IMR-90 (cell line): ENCODE measurements around the gene DDX41. TPM values are rescaled to one million over a fixed set of nuclear protein-coding genes. Genes with fewer than 3 reads are reported as not detected.

Experiments
- ATAC-seq: fragments of 200-7000 bp; cut with Tn5 transposase; 2 replicates; pipeline ENCODE4 v1.9.1; 2020; ENCODE audit warnings: low read depth, mild to moderate bottlenecking, moderate library complexity
- BruUV-seq: library from RNA; stranded (reverse); fragments of 400-500 nt; replicated peaks from 2 replicates; lab custom pipeline; 2021; lab: Mats Ljungman, UMichigan
- CTCF ChIA-PET: fragments of 300-600 bp; formaldehyde crosslinking; extraction: SDS; loops from one replicate; lab custom pipeline; 2021; ENCODE audit warnings: antibody characterized with exemption; lab: Yijun Ruan, JAX
- POLR2A ChIA-PET: fragments of 300-600 bp; sonication (Branson Sonifier 250); formaldehyde crosslinking; loops from one replicate; lab custom pipeline; 2022; ENCODE audit warnings: antibody characterized with exemption; ENCODE audit not compliant: unreplicated experiment; lab: Charles Lee
- DNase-seq: peaks from one replicate; pipeline ENCODE4 v3.0.0; 2013
- H2AFZ ChIP-seq: replicated peaks from 2 replicates; pipeline ENCODE3; 2013; ENCODE audit warnings: low read length, mild to moderate bottlenecking; ENCODE audit not compliant: poor library complexity
- H2AK5ac ChIP-seq: 2 replicates; pipeline ENCODE4 v1.6.1; 2013; ENCODE audit warnings: low read depth, low read length, inconsistent platforms
- H2AK9ac ChIP-seq: replicated peaks from 2 replicates; pipeline ENCODE3; 2013; ENCODE audit warnings: mild to moderate bottlenecking, low read depth, low read length, moderate library complexity; ENCODE audit not compliant: poor library complexity
- H2BK120ac ChIP-seq: 2 replicates; pipeline ENCODE4 v1.6.1; 2013; ENCODE audit warnings: low read depth, low read length, inconsistent platforms
- H2BK15ac ChIP-seq: 3 replicates; pipeline ENCODE4 v1.6.1; 2013; ENCODE audit warnings: low read depth, low read length, inconsistent platforms
- H2BK20ac ChIP-seq: 2 replicates; pipeline ENCODE4 v1.6.1; 2013; ENCODE audit warnings: low read depth, mild to moderate bottlenecking, inconsistent platforms, low read length, moderate library complexity
- H2BK5ac ChIP-seq: 2 replicates; pipeline ENCODE4 v1.6.1; 2013; ENCODE audit warnings: mild to moderate bottlenecking, low read depth, low read length, inconsistent platforms; ENCODE audit not compliant: poor library complexity, severe bottlenecking
- H3K14ac ChIP-seq: replicated peaks from 2 replicates; pipeline ENCODE4 v1.6.1; 2013; ENCODE audit warnings: low read depth, low read length, inconsistent platforms
- H3K18ac ChIP-seq: 2 replicates; pipeline ENCODE4 v1.6.1; 2013; ENCODE audit warnings: low read depth, low read length, control low read depth
- H3K23ac ChIP-seq: 2 replicates; pipeline ENCODE4 v1.6.1; 2013; ENCODE audit warnings: low read depth, low read length, inconsistent platforms
- H3K27ac ChIP-seq: 2 replicates; pipeline ENCODE4 v1.5.1; 2013; ENCODE audit warnings: mild to moderate bottlenecking, control low read depth, low read length; ENCODE audit not compliant: insufficient read depth
- H3K27me3 ChIP-seq: 2 replicates; pipeline ENCODE4 v1.6.1; 2013; ENCODE audit warnings: low read length; ENCODE audit not compliant: control insufficient read depth, insufficient read depth
- H3K36me3 ChIP-seq: 2 replicates; pipeline ENCODE4 v1.6.1; 2013; ENCODE audit warnings: low read length, mixed read lengths; ENCODE audit not compliant: control insufficient read depth, insufficient read depth
- H3K4ac ChIP-seq: 2 replicates; pipeline ENCODE4 v1.6.1; 2013; ENCODE audit warnings: low read depth, low read length, inconsistent platforms
- H3K4me1 ChIP-seq: 2 replicates; pipeline ENCODE4 v1.6.1; 2013; ENCODE audit warnings: low read length, mixed read lengths; ENCODE audit not compliant: control insufficient read depth, insufficient read depth
- H3K4me2 ChIP-seq: 2 replicates; pipeline ENCODE4 v1.6.1; 2013; ENCODE audit warnings: low read depth, mild to moderate bottlenecking, control low read depth, low read length, moderate library complexity
- H3K4me3 ChIP-seq: 2 replicates; pipeline ENCODE4 v1.5.1; 2013; ENCODE audit warnings: low read depth, mild to moderate bottlenecking, control low read depth, low read length, moderate library complexity; ENCODE audit not compliant: insufficient read depth
- H3K56ac ChIP-seq: 2 replicates; pipeline ENCODE4 v1.6.1; 2013; ENCODE audit warnings: low read length, inconsistent platforms; ENCODE audit not compliant: insufficient read depth; ENCODE audit errors: extremely low read depth
- H3K79me1 ChIP-seq, 2 experiments: 2 replicates each; pipeline ENCODE4 v1.6.1; 2013; ENCODE audit warnings: low read length in 2 of 2, inconsistent platforms in 1 of 2, low read depth in 1 of 2
- H3K9ac ChIP-seq: 2 replicates; pipeline ENCODE4 v1.6.1; 2013; ENCODE audit warnings: low read depth, low read length, control low read depth
- H3K9me1 ChIP-seq: 2 replicates; pipeline ENCODE4 v1.6.1; 2013; ENCODE audit warnings: low read length, inconsistent platforms; ENCODE audit not compliant: insufficient read depth
- H3K9me3 ChIP-seq: 2 replicates; pipeline ENCODE4 v1.6.1; 2013; ENCODE audit warnings: low read length; ENCODE audit not compliant: control insufficient read depth, insufficient read depth
- H4K20me1 ChIP-seq: 2 replicates; pipeline ENCODE4 v1.6.1; 2013; ENCODE audit warnings: low read length, inconsistent platforms; ENCODE audit not compliant: insufficient read depth
- H4K5ac ChIP-seq: 2 replicates; pipeline ENCODE4 v1.6.1; 2013; ENCODE audit warnings: mild to moderate bottlenecking, low read depth, low read length, control low read depth
- H4K8ac ChIP-seq, 2 experiments: 2 replicates each; pipeline ENCODE4 v1.6.1; 2013; ENCODE audit warnings: low read depth in 2 of 2, low read length in 2 of 2, control low read depth in 1 of 2, inconsistent platforms in 1 of 2
- H4K91ac ChIP-seq: 2 replicates; pipeline ENCODE4 v1.6.1; 2013; ENCODE audit warnings: low read depth, low read length, inconsistent platforms; ENCODE audit not compliant: insufficient read depth
- BHLHE40 ChIP-seq: fragments of 150-350 bp; IDR thresholded peaks from 2 replicates; pipeline ENCODE4 v1.6.1; 2016; ENCODE audit warnings: mild to moderate bottlenecking, low read depth, low read length
- CEBPB ChIP-seq: IDR thresholded peaks from 2 replicates; pipeline ENCODE4 v1.6.1; 2012; ENCODE audit warnings: low read depth, low read length, improper control_type of control experiment
- CHD1 ChIP-seq: IDR thresholded peaks from 2 replicates; pipeline ENCODE4 v1.6.1; 2012; ENCODE audit warnings: low read depth, low read length, improper control_type of control experiment
- FOS ChIP-seq: fragments of 150-350 bp; IDR thresholded peaks from 2 replicates; pipeline ENCODE4 v1.6.1; 2016; ENCODE audit warnings: low read depth, low read length
- MAZ ChIP-seq: IDR thresholded peaks from 2 replicates; pipeline ENCODE4 v1.6.1; 2012; ENCODE audit warnings: low read depth, mild to moderate bottlenecking, low read length, improper control_type of control experiment, moderate library complexity, borderline replicate concordance
- MXI1 ChIP-seq: IDR thresholded peaks from 2 replicates; pipeline ENCODE4 v1.6.1; 2012; ENCODE audit warnings: low read depth, mild to moderate bottlenecking, low read length, moderate library complexity, borderline replicate concordance
- POLR2A ChIP-seq: IDR thresholded peaks from 2 replicates; pipeline ENCODE4 v1.6.1; 2012; ENCODE audit warnings: mild to moderate bottlenecking, low read depth, low read length
- RAD21 ChIP-seq: IDR thresholded peaks from 2 replicates; pipeline ENCODE4 v1.6.1; 2012; ENCODE audit warnings: low read length, improper control_type of control experiment
- RCOR1 ChIP-seq: IDR thresholded peaks from 2 replicates; pipeline ENCODE4 v1.6.1; 2012; ENCODE audit warnings: mild to moderate bottlenecking, low read length, improper control_type of control experiment; ENCODE audit not compliant: insufficient replicate concordance
- USF2 ChIP-seq: fragments of 150-350 bp; IDR thresholded peaks from 2 replicates; pipeline ENCODE4 v1.6.1; 2017; ENCODE audit warnings: mild to moderate bottlenecking, antibody characterized with exemption, low read length, low read depth
- WGBS, 2 experiments: methylation state at CpG; one replicate each; pipeline versions ENCODE4 v1.1.5 to v1.1.7; 2013; ENCODE audit warnings: missing lambda C conversion rate in 2 of 2; ENCODE audit not compliant: insufficient read length in 1 of 2; ENCODE audit errors: extremely low coverage in 2 of 2; 5-methylcytosine and 5-hydroxymethylcytosine counted together
- dilution Hi-C: fragments of 300-500 bp; cut with HindIII; formaldehyde crosslinking; loops from one replicate; pipeline ENCODE4 v1.14.3; 2018; ENCODE audit warnings: low sequenced_read_pairs; ENCODE audit not compliant: unreplicated experiment
- in situ Hi-C: fragments of 300-500 bp; cut with MboI; formaldehyde crosslinking; loops from 3 replicates; pipeline ENCODE4 v1.14.3; 2019; ENCODE audit warnings: low sequenced_read_pairs, inconsistent platforms, mixed read lengths
- intact Hi-C: fragments of 100-400 bp; cut with micrococcal nuclease; formaldehyde crosslinking; loops from 2 replicates; pipeline ENCODE4 v1.10.0; 2022
- polyA plus RNA-seq, 3 experiments: library from polyadenylated mRNA; depleted of rRNA; stranded (reverse); fragments of >200 nt; gene quantifications; 2 replicates each; pipeline ENCODE4 v1.2.3, GENCODE V29; 2012; ENCODE audit warnings: low replicate concordance in 1 of 3
- total RNA-seq: library from RNA; depleted of rRNA; stranded (reverse); fragments of >200 nt; gene quantifications from 2 replicates; pipeline ENCODE4 v1.2.3, GENCODE V29; 2012

Gene DDX41
- total and polyA plus RNA-seq, 2 of the 4 experiments (the other 2 are of a cell fraction), result 130 to 170 TPM

- Histone ChIP-seq H3K4me3 (no peak overlapping the region), H3K18ac (no peak overlapping the region), H2BK15ac (no peak overlapping the region), H3K23ac (no peak overlapping the region), H3K9me1 (peaks cover 3% of the 10 kb centered on the region; the same call in 1 of the 2 replicates), H2AK5ac (no peak overlapping the region), H3K27me3 (no peaks in the 10 kb centered on the region), H2AK9ac (peak overlapping the region; percentile 42), H3K4me2 (no peak overlapping the region), H3K4ac (no peak overlapping the region), H3K27ac (no peak overlapping the region), H4K5ac (no peak overlapping the region), H2BK20ac (no peak overlapping the region), H4K91ac (no peak overlapping the region), H3K56ac (no peak overlapping the region), H2BK5ac (no peak overlapping the region), H2BK120ac (no peak overlapping the region), H3K36me3 (peaks cover 1% of the 10 kb centered on the region; the same call in 1 of the 2 replicates), H3K79me1 (peaks cover 7 to 15% of the 10 kb centered on the region in 2 experiments; a peak in 2 of 4 replicates), H2AFZ (no peak overlapping the region), H4K20me1 (peaks cover 3% of the 10 kb centered on the region), H3K9me3 (no peaks in the 10 kb centered on the region), H4K8ac (no peak overlapping the region), H3K9ac (no peak overlapping the region), H3K4me1 (peaks cover 15% of the 10 kb centered on the region; the same call in 1 of the 2 replicates), H3K14ac (no peak overlapping the region)
- TF ChIP-seq MXI1 (no peak), CHD1 (no peak), FOS (no peak), MAZ (no peak), RAD21 (no peak), CEBPB (no peak), USF2 (no peak), POLR2A (no peak), RCOR1 (no peak), BHLHE40 (no peak)
- WGBS, 2 experiments, result 70% methylated on average over 8 of the region's 9 CpGs; no CpG with 5 or more reads in 1 of the 2 experiments
- in situ Hi-C loops, result no loop called here
- POLR2A ChIA-PET, result no interaction called here
- ATAC-seq, result no peak
- dilution Hi-C loops, result no loop called here
- no peak for DNase-seq
- intact Hi-C loops, result loop anchor here (1.0 to 2.0 kb wide), 6 partner anchors 98 to 387 kb away; partner anchors contain the start of gene MXD3
- CTCF ChIA-PET, result interaction anchor here (0.7 to 1.3 kb wide), 6 partner anchors 9 to 98 kb away, joined by 3 to 10 read pairs (median 4); no protein-coding TSS in a partner anchor
- no TSS peak for BruUV-seq
Measured at GRCh38 chr5:177501874-177502678, 14.7 kb downstream of the DDX41 start.
